SJSA1 (cell line): ENCODE measurements around the gene EIF3I. TPM values are rescaled to one million over a fixed set of nuclear protein-coding genes. Genes with fewer than 3 reads are reported as not detected.

Experiments used
- DNase-seq, 2 experiments: peaks; one replicate each; pipeline ENCODE4 v3.0.0-alpha.2; 2015 to 2020; ENCODE audit warnings: low spot score in 2 of 2, low read depth in 1 of 2
- H3K27ac ChIP-seq: fragments of 250-450 bp; sonication (Bioruptor Pico); 2 replicates; pipeline ENCODE4 v1.5.1; 2020; ENCODE audit warnings: mild to moderate bottlenecking, moderate library complexity
- H3K27me3 ChIP-seq: fragments of 250-450 bp; sonication (Bioruptor Pico); replicated peaks from 2 replicates; pipeline ENCODE4 v1.5.1; 2020; ENCODE audit warnings: mild to moderate bottlenecking, moderate library complexity
- H3K36me3 ChIP-seq: fragments of 250-450 bp; sonication (Bioruptor Pico); 2 replicates; pipeline ENCODE4 v1.5.1; 2020; ENCODE audit warnings: mild to moderate bottlenecking
- H3K4me1 ChIP-seq: fragments of 250-450 bp; sonication (Bioruptor Pico); replicated peaks from 2 replicates; pipeline ENCODE4 v1.6.1; 2021; ENCODE audit warnings: mild to moderate bottlenecking
- H3K4me3 ChIP-seq: fragments of 250-450 bp; sonication (Bioruptor Pico); 2 replicates; pipeline ENCODE4 v1.5.1; 2020; ENCODE audit warnings: mild to moderate bottlenecking
- H3K9me3 ChIP-seq: fragments of 250-450 bp; sonication (Bioruptor Pico); replicated peaks from 2 replicates; pipeline ENCODE4 v1.5.1; 2020; ENCODE audit warnings: mild to moderate bottlenecking
- total RNA-seq: library from RNA; depleted of rRNA; stranded (reverse); fragments of >200 nt; shearing (Covaris generic); gene quantifications from 2 replicates; pipeline ENCODE4 v1.2.3, GENCODE V29; 2014; rRNA removed

EIF3I gene
- total RNA-seq, 1 experiment from 2014 or later: 465 TPM

- no peak overlapping the region for H3K27ac ChIP-seq
- H3K27me3 ChIP-seq: no peaks in the 10 kb centered on the region
- H3K36me3 ChIP-seq: no peaks in the 10 kb centered on the region
- no peak overlapping the region for H3K4me3 ChIP-seq
- no peaks in the 10 kb centered on the region for H3K9me3 ChIP-seq
- peaks cover 9% of the 10 kb centered on the region for H3K4me1 ChIP-seq
- DNase-seq: no peak
Observed at GRCh38 chr1:32274646-32275340, 52.6 kb downstream of the EIF3I start.

DNA sequence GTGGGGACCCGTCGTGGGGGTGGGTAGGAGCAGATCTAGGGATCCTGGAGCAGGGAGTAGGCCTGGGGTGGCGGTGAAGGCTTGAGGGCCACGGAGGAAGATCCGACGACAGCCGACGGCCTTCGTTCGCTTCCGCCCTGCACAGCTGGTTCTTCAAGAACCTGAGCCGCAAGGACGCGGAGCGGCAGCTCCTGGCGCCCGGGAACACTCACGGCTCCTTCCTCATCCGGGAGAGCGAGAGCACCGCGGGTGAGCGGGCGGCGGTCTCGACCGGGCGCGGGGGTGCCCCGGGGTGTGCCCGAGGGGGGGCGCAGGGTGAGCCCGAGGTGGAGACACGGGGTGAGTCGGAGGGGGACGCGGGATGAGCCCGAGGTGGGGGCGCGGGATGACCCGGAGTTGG, 53.2 kb downstream of the EIF3I start:
- H3K27me3 ChIP-seq: no peaks in the 10 kb centered on the region
- H3K27ac ChIP-seq: no peak overlapping the region
- peaks cover 9% of the 10 kb centered on the region for H3K4me1 ChIP-seq
- no peak for DNase-seq
- no peaks in the 10 kb centered on the region for H3K36me3 ChIP-seq
- H3K4me3 ChIP-seq: no peak overlapping the region
- no peaks in the 10 kb centered on the region for H3K9me3 ChIP-seq

- H3K4me1 ChIP-seq: peaks cover 9% of the 10 kb centered on the region
- DNase-seq: no peak
- no peaks in the 10 kb centered on the region for H3K27me3 ChIP-seq
- H3K27ac ChIP-seq: no peak overlapping the region
- H3K36me3 ChIP-seq: no peaks in the 10 kb centered on the region
- H3K4me3 ChIP-seq: no peak overlapping the region
- no peaks in the 10 kb centered on the region for H3K9me3 ChIP-seq
Observed at GRCh38 chr1:32276032-32276782, 54.0 kb downstream of the EIF3I start.

Other genes with a start within 250 kb of the EIF3I start
- 61.1 and 74.6 TPM in 2 replicates for gene KHDRBS1, start 208.5 kb upstream of the EIF3I start, total RNA-seq
- 2.9 and 5.8 TPM in 2 replicates for gene TMEM39B, start 149.5 kb upstream of the EIF3I start, total RNA-seq
- 45.4 and 54.4 TPM in 2 replicates for gene KPNA6, start 114.4 kb upstream of the EIF3I start, total RNA-seq
- 65.4 and 101 TPM in 2 replicates for gene TXLNA, start 42.7 kb upstream of the EIF3I start, total RNA-seq
- 22.1 and 38.9 TPM in 2 replicates for gene CCDC28B, start 21.8 kb upstream of the EIF3I start, total RNA-seq
- 4.4 and 5.6 TPM in 2 replicates for gene IQCC, start 16.7 kb upstream of the EIF3I start, total RNA-seq
- gene DCDC2B, start 13.3 kb upstream of the EIF3I start, total RNA-seq: not detected in 2 replicates
- gene TMEM234, start 54 bp upstream of the EIF3I start, total RNA-seq: 9.2 and 13.5 TPM in 2 replicates
- 0.19 and 0.24 TPM in 2 replicates for gene FAM167B, start 24.8 kb downstream of the EIF3I start, total RNA-seq
- gene LCK, start 28.9 kb downstream of the EIF3I start, total RNA-seq: not detected in 2 replicates
- 144 and 191 TPM in 2 replicates for gene HDAC1, start 69.7 kb downstream of the EIF3I start, total RNA-seq
- gene MARCKSL1, start 113.8 kb downstream of the EIF3I start, total RNA-seq: 53.7 and 67.1 TPM in 2 replicates
- 0.28 and 0.74 TPM in 2 replicates for gene FAM229A, start 140.1 kb downstream of the EIF3I start, total RNA-seq
- not detected in 2 replicates for gene TSSK3, start 140.1 kb downstream of the EIF3I start, total RNA-seq
- gene BSDC1, start 172.0 kb downstream of the EIF3I start, total RNA-seq: 55.5 and 71.1 TPM in 2 replicates
- not detected in 2 replicates for gene ZBTB8B, start 242.7 kb downstream of the EIF3I start, total RNA-seq